Motor neuron (in vitro differentiated cells): ENCODE results near the gene LINGO1. TPM values are rescaled to one million over a fixed set of nuclear protein-coding genes. Genes with fewer than 3 reads are reported as not detected.
A peak's percentile ranks its signal among the peaks of the same experiment; 100 is the strongest.

Source experiments
- ATAC-seq, 8 experiments: fragments of 200-7000 bp; cut with Tn5 transposase; replicated peaks in 6 of 8; 2 replicates each; pipeline ENCODE4 v1.8.0; 2021; ENCODE audit warnings: mild to moderate bottlenecking in 8 of 8, moderate library complexity in 8 of 8
- H3K27ac ChIP-seq, 2 donors: fragments of 250-450 bp; sonication (Bioruptor Pico); 2 replicates each; pipeline ENCODE4 v1.9.0; 2021; ENCODE audit warnings: antibody characterized with exemption in 2 of 2, mild to moderate bottlenecking in 2 of 2, moderate library complexity in 1 of 2
- H3K4me1 ChIP-seq, 2 donors: fragments of 250-450 bp; sonication (Bioruptor Pico); replicated peaks in 1 of 2; 2 replicates each; pipeline ENCODE4 v1.6.1; 2021; ENCODE audit warnings: antibody characterized with exemption in 2 of 2, mild to moderate bottlenecking in 2 of 2, moderate library complexity in 1 of 2
- H3K4me3 ChIP-seq, 5 donors: fragments of 250-450 bp; sonication (Bioruptor Pico); 2 replicates each; pipeline ENCODE4 v1.9.0; 2021; ENCODE audit warnings: antibody characterized with exemption in 5 of 5, mild to moderate bottlenecking in 5 of 5, moderate library complexity in 4 of 5
- WGBS, 10 experiments: fragments of 450-650 bp; shearing (Covaris generic); methylation state at CpG; one replicate each; pipeline ENCODE4 v1.0.0; 2022; 5-methylcytosine and 5-hydroxymethylcytosine counted together
- in situ Hi-C, 9 experiments: fragments of 400-800 bp; cut with MboI; loops; one replicate each; pipeline ENCODE4 v1.15.0; 2021; ENCODE audit warnings: low sequenced_read_pairs in 9 of 9, low pct_unique_long_range_greater_than_20kb in 2 of 9; ENCODE audit not compliant: unreplicated experiment in 9 of 9
- total RNA-seq, 8 experiments: library from RNA; unstranded; fragments of 300-600 nt; gene quantifications; 2 replicates each; pipeline versions ENCODE4 v1.2.3 to v1.2.4, GENCODE V29; 2022

Gene LINGO1
- total RNA-seq, 8 experiments from 2014 or later = 1.6 to 78.0 (median 26.6) TPM

DNA sequence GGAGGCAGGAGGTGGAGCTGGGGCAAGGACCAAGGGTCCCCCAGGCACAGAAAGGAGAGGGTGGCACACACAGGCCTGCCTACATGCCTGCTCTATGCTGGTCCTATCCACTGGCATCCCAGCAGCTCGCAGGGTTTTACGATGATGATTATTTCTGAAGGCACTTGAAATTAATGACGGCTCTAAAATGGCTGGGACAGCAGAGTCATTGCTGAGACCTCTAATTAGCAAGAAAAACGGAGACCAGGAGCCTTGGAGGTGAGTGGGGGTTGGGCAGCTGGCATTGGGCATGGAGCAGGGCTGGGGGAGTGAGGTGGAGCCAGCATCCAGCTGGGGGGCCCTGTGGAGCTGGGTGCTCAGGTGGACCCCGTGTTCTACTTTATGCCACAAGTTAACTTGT, 3.5 kb upstream of the LINGO1 start:
- Histone ChIP-seq H3K27ac (no peak overlapping the region), H3K4me3 (no peak overlapping the region), H3K4me1 (peaks cover 4 to 21% of the 10 kb centered on the region in 2 donors)
- no peak for ATAC-seq
- in situ Hi-C loops = loop anchor here in 8 of 9 experiments (25.0 kb wide), 2 partner anchors 176 to 524 kb away; no protein-coding TSS in a partner anchor
- 60 to 84% (median 60%) methylated on average over 1 to 4 of the region's 5 CpGs; no CpG with 5 or more reads in 7 of the 10 experiments for WGBS, 10 experiments

DNA sequence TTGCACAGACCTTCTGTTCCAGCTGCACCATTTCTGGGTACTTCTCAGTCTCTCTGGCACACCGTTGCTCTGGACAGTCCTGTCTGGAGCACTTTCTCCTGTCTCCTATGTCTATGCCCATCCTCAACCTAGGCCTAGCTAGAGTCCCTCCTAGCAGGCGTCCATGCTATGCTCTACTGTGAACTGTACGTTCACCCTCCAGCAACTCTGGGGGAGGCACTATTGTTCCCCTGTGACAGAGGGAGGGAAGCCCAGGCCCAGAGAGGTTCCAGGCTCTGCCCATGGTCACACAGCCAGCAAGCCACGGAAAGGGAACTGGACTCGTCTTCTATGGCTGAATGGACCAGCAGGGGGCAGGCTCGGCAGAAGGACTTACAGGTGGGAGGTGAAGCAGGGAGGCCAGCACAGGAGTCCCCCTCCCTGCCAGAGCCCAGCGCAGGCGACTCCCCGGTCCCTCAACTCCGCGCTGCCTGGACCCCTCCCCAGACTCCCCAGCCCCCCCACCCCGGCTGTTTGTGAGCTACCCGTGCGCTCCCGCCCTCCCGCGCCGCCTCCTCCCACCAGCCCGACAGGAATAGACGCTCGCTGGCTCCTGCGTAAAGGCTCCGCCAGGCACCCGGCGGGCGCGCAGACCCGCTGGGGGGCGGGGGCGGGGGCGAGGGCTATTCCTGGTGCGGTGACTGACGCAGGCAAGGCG, 1.7 kb upstream of the LINGO1 start:
- WGBS, 10 experiments = 0 to 10% (median 0%) methylated on average over 1 to 3 of the region's 34 CpGs; no CpG with 5 or more reads in 7 of the 10 experiments
- Histone ChIP-seq H3K4me3 (peak overlapping the region in 2 of 5 donors; percentile 1 to 94), H3K4me1 (peaks cover 14 to 34% of the 10 kb centered on the region in 2 donors), H3K27ac (peak overlapping the region in 1 of 2 donors; percentile 5)
- peak in 6 of 8 experiments; percentile 3 to 33 (median 21) for ATAC-seq
- in situ Hi-C loops = loop anchor here in 8 of 9 experiments (25.0 kb wide), 2 partner anchors 178 to 522 kb away; no protein-coding TSS in a partner anchor

DNA sequence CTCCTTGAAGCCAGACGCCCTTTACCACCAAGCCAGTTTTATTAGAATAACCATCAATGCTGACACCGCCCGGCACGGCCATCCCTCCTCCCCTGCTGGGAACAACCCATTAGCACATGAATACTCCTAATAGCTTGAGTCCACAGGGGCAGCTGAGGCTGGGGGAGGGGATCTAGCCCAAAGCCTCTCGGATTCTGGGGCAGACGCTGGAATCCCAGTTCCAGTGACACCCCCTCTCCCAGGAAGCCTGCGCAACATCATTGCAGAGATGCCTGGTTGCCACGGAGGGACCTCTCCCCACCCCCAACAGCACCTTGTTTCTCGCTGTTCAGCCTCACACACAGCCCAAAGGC, 1.2 kb upstream of the LINGO1 start:
- Histone ChIP-seq H3K4me3 (peak overlapping the region in 4 of 5 donors; percentile 66 to 97 (median 90)), H3K4me1 (peaks cover 18 to 39% of the 10 kb centered on the region in 2 donors), H3K27ac (peak overlapping the region in 1 of 2 donors; percentile 5)
- in situ Hi-C loops = loop anchor here in 8 of 9 experiments (25.0 kb wide), 2 partner anchors 178 to 522 kb away; no protein-coding TSS in a partner anchor
- peak in 6 of 8 experiments; percentile 5 to 36 (median 19) for ATAC-seq
- 3 to 20% (median 4%) methylated on average over 1 to 7 of the region's 9 CpGs; no CpG with 5 or more reads in 7 of the 10 experiments for WGBS, 10 experiments

DNA sequence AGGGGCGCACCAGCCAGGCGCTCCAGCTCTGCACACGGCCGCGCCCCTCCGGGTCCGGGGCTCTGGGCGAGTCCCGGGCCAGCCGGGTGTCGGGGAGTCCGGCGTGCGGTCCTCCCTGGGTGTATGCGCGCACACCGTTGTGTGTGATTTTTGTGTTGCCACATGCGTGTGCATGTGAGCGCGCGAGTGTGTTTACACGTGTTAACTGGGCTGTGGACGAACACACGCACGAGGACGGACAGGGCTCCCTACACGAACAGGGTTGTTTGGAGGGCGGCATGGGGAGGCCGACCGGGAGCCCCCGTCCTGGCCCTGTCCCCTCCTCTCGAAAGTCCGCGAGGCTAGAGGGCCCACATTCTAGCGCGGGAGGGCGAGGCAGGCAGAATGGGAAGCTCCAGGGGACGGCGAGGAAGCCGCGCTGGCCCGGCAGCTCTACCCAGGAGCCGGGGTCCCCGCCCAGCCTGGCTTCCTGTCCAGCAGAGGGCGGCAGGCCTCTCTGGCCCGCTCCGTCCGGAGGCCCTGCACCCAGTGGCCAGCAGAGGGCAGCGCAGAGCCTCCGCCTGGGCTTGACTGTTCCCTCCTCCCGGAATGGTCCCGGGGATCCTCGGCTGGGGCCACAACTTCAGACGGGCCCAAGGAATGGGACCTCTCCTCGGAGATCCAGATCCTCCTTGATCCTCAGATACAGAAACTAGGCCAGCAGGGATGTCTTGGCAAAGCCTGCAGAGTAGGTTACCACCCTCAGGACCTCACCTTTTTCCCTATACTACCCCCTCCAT, 611 bp upstream of the LINGO1 start:
- Histone ChIP-seq H3K4me1 (peaks cover 20 to 40% of the 10 kb centered on the region in 2 donors), H3K27ac (peak overlapping the region; percentile 92 to 95), H3K4me3 (peak overlapping the region; percentile 57 to 97 (median 86))
- 0 to 7% (median 0%) methylated on average over 1 to 18 of the region's 55 CpGs; no CpG with 5 or more reads in 3 of the 10 experiments for WGBS, 10 experiments
- ATAC-seq = peak; percentile 71 to 91 (median 79)
- in situ Hi-C loops = loop anchor here in 8 of 9 experiments (25.0 kb wide), 2 partner anchors 179 to 521 kb away; no protein-coding TSS in a partner anchor

DNA sequence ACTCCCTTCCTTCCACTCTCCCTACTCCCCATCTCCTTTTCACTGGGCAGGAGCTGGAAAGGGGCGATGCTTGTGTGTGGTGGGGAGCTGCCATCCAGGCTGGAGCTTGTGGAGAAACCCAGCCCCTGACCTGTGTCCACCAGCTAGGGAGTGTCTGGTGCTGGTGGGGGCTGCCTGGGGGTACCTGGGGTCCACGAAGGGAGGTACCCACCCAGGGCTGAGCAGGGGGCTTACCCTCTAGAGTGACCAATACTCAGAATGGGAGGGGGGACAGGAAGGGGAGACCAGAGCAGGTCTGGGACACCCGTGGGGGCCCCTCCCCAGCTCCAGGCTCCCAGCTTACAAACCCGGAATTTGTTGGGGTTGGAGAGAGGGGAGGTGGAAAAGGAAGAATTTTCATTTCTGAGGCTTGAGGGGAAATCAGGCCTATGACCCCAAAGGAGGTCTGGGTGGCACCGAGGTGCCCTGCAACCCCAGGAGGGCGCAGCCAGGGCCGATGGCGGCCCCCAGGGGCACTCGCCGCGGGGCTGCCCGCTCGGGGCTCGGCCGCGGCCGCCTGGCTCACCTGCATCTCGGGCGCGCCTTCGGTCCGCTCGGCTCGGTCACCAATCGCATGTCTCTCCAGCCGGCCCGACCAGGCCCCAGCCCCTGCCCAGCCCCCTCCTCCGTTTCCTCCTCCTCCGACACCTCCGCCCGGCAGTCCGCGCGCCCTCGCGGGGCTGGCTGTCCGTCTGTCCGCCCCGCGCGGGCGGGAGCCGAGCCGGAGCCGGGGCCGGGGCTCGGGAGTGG, 773 bp downstream of the LINGO1 start:
- WGBS, 10 experiments = 0 to 83% methylated on average over 1 to 3 of the region's 47 CpGs; no CpG with 5 or more reads in 8 of the 10 experiments
- H3K27ac ChIP-seq = peak overlapping the region; percentile 92 to 95
- H3K4me3 ChIP-seq = peak overlapping the region; percentile 57 to 97 (median 86)
- peaks cover 23 to 38% of the 10 kb centered on the region in 2 donors for H3K4me1 ChIP-seq
- in situ Hi-C loops = loop anchor here in 8 of 9 experiments (25.0 kb wide), 2 partner anchors 180 to 520 kb away; no protein-coding TSS in a partner anchor
- peak in 3 of 8 experiments; percentile 0 to 2 (median 1) for ATAC-seq

DNA sequence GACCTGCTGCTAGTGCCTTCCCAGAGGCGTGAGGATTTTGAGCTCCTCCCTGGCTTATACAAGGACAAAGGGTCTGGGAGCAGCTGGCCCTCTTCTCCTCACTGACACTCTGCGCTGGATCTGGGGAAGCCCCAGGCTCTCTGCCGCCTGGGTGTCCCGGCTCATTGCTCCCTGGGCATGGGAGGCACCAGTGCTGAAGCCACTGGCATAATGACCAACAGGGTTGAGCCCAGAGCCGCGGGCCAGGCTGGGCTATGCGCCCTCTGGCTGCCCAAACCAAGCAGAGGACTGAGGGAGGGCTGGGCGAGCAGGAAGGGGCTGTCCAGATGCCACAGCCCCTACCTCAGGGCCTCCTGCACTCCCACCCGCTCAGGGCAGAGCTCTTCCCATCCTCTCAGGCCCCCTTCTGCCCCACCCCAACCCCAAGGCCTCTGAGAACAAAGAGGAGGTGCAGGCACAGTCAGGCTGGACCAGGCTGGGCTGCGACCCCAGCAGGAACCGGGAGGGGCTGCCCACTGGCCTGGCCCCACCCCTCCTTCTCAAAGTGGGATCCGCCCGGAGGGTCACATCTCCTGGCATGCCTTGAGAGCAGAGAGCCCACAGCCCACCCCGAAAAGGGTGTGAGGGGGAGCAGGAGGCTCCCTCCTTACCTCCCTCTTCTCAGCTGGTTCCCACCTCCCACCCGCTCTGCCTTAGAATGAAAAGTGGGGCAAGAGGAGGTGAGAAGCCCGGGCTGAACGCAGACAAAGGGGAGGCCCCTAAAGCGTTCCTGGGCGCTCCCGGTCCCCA, 1.6 kb downstream of the LINGO1 start:
- in situ Hi-C loops = loop anchor here in 8 of 9 experiments (25.0 kb wide), 2 partner anchors 181 to 519 kb away; no protein-coding TSS in a partner anchor
- Histone ChIP-seq H3K27ac (peak overlapping the region; percentile 92 to 95), H3K4me1 (peaks cover 31 to 45% of the 10 kb centered on the region in 2 donors), H3K4me3 (peak overlapping the region; percentile 57 to 97 (median 86))
- 0 to 73% (median 35%) methylated on average over 1 to 5 of the region's 20 CpGs; no CpG with 5 or more reads in 5 of the 10 experiments for WGBS, 10 experiments
- ATAC-seq = peak in 5 of 8 experiments; percentile 16 to 49 (median 29)

DNA sequence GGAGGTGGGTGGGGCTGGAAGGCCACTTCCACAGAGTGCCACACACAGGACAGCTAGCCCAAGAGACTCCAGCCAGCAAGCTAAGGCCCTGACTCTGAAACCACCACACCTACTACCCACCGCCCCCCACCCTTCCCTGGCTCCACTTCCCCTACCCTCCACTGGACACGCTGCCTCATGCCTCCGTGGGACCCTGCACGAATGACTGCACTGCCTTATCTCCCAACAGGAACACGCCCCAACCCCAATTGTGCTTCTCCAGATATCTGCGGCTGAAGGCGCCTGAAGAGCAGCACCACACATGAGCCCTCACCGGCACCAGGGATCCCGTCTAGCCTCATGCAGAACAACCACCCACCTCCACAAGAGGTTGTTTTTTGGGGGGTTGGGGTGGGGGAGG, 2.7 kb downstream of the LINGO1 start:
- H3K4me3 ChIP-seq = peak overlapping the region; percentile 57 to 97 (median 86)
- no CpG with 5 or more reads among the region's 9 CpGs for WGBS, 10 experiments
- ATAC-seq = no peak
- peaks cover 36 to 47% of the 10 kb centered on the region in 2 donors for H3K4me1 ChIP-seq
- in situ Hi-C loops = loop anchor here in 8 of 9 experiments (25.0 kb wide), 2 partner anchors 182 to 518 kb away; no protein-coding TSS in a partner anchor
- peak overlapping the region; percentile 92 to 95 for H3K27ac ChIP-seq

DNA sequence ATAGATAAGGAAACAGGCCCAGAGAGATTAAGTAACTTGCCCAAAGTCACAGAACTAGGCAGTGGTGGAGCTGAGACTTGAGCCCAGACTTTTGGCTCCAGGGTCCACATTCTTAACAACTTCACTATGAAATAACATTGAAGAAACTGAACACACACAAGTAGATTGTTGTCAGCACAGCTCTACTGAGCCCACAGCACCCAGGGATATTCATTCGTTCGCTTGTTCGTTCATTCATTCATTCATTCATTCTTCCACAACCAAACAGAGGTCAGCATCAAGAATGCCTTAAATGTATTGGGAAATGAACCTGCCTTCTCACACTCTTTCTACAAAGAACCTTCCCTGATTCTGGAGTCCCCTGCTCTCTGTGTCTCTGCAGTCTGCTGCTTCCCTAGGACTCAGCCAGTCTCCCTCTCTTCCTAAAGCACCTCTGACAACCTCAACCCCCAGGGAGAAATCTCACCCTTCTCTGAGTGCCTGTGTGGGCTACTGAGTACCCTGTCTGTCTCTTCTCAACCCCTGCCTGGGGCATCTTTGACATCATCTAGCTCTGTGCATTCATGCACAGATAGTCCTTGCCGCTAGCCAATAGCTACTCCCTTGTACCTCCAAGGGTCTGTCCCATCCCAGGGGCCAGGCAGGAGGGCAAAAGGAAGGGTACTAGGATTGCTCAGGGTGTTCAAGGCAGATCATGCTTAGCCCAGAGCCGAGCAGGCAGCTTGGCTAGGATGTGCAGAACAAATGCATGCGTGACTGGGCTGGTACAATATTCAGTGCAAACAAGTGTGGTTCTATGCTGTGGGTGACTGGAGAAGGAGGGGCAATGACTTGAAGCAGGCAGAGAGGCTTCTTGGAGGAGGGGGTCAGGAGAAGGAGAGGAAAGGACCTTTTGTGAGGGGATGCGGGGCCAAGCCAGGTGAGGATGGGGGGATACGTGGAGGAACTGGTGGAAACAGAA, 3.4 kb downstream of the LINGO1 start:
- 25 to 86% (median 50%) methylated on average over 1 to 4 of the region's 8 CpGs; no CpG with 5 or more reads in 3 of the 10 experiments for WGBS, 10 experiments

DNA sequence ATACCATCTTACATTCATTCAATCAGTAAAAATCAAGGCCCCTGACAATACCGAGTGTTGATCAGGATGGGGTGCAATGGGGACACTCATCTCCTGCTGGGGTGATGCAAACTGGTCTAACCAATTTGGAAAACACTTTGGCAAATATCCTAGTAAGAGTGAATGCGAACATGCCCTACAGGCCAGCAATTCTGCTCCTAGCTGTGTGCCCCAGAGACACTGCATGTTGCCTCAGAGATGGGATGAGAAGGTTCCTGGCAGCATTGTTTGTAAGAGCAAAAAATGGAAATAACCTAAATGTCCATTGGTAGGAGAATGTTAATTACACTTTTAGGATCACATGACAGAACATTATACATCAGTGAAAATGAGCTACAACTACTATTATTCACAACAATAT, 4.7 kb downstream of the LINGO1 start:
- ATAC-seq = no peak
- H3K4me3 ChIP-seq = no peak overlapping the region
- peaks cover 56% of the 10 kb centered on the region in 2 donors for H3K4me1 ChIP-seq
- in situ Hi-C loops = loop anchor here in 8 of 9 experiments (25.0 kb wide), 2 partner anchors 184 to 516 kb away; no protein-coding TSS in a partner anchor
- WGBS, 10 experiments = 60 to 100% (median 95%) methylated on average over 1 to 2 of the region's 2 CpGs; no CpG with 5 or more reads in 5 of the 10 experiments
- H3K27ac ChIP-seq = no peak overlapping the region

More for the DNA sequence above, 3.4 kb downstream of the LINGO1 start:
- no peak for ATAC-seq
- H3K27ac ChIP-seq = no peak overlapping the region
- in situ Hi-C loops = loop anchor here in 8 of 9 experiments (25.0 kb wide), 2 partner anchors 183 to 517 kb away; no protein-coding TSS in a partner anchor
- H3K4me3 ChIP-seq = peak overlapping the region; percentile 57 to 97 (median 86)
- H3K4me1 ChIP-seq = peaks cover 43 to 48% of the 10 kb centered on the region in 2 donors

DNA sequence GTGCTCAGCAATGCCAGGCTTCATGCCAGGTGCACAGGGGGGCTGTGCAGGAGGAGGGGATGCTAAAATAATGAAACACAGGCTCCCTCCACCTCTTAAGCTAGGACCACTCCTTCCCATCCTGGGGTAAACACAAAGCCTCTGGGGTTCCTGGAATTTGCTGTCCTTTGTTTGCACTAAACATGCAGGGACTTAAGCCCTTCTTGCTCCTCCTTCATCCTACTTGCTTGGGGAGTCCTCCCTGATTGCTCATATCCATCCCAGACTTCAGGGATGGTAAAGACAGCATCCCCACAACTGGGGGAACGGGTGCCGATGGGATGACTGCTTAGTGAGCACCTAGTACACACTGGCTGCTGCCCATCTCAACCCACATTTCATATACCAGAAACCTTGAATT, 5.1 kb downstream of the LINGO1 start:
- no peak for ATAC-seq

More for the DNA sequence above, 5.1 kb downstream of the LINGO1 start:
- Histone ChIP-seq H3K4me3 (no peak overlapping the region), H3K27ac (peak overlapping the region in 1 of 2 donors; percentile 76), H3K4me1 (peaks cover 61% of the 10 kb centered on the region in 2 donors)
- in situ Hi-C loops = loop anchor here in 8 of 9 experiments (25.0 kb wide), 2 partner anchors 185 to 515 kb away; no protein-coding TSS in a partner anchor
- WGBS, 10 experiments = 48% methylated on average over 2 of the region's 2 CpGs; no CpG with 5 or more reads in 9 of the 10 experiments
